Activated CD4-positive, alpha-beta memory T cell treated with anti-CD3 and anti-CD28 coated beads, Interleukin-2, amount 10 ng/mL, durations not matched to agents 7 days and 5 days (primary cell): ENCODE measurements around the gene TMEM231. TPM values are rescaled to one million over a fixed set of nuclear protein-coding genes. Genes with fewer than 3 reads are reported as not detected.
A peak's percentile ranks its signal among the peaks of the same experiment; 100 is the strongest.
"Not testable (repeated sequence)": the region's sequence is repeated elsewhere in the genome, so short reads cannot be mapped to it uniquely, and the experiment has no call there.

Experiments used
- CTCF ChIA-PET: fragments of 350-600 bp; sonication (Branson Sonifier 250); formaldehyde crosslinking; loops from one replicate; lab custom pipeline; 2021; ENCODE audit warnings: antibody characterized with exemption, inconsistent platforms; lab: Charles Lee
- POLR2A ChIA-PET: fragments of 350-600 bp; sonication (Branson Sonifier 250); formaldehyde crosslinking; loops from one replicate; lab custom pipeline; 2021; ENCODE audit warnings: antibody characterized with exemption; lab: Charles Lee
- DNase-seq: peaks from one replicate; pipeline ENCODE4 v3.0.0-alpha.2; 2020
- H3K27ac Mint-ChIP-seq: one replicate; pipeline ENCODE4 v1.8.0; 2021; ENCODE audit warnings: mild to moderate bottlenecking, mixed read lengths
- H3K27me3 Mint-ChIP-seq: one replicate; pipeline ENCODE4 v1.8.0; 2021; ENCODE audit warnings: mixed read lengths
- H3K36me3 Mint-ChIP-seq: one replicate; pipeline ENCODE4 v1.8.0; 2021; ENCODE audit warnings: low read depth, mixed read lengths
- H3K4me1 Mint-ChIP-seq: one replicate; pipeline ENCODE4 v1.8.0; 2021; ENCODE audit warnings: mixed read lengths
- H3K4me3 Mint-ChIP-seq: one replicate; pipeline ENCODE4 v1.8.0; 2021; ENCODE audit warnings: mild to moderate bottlenecking, mixed read lengths
- H3K9me3 Mint-ChIP-seq: one replicate; pipeline ENCODE4 v1.8.0; 2021; ENCODE audit warnings: mixed read lengths
- total RNA-seq, 2 experiments: library from RNA; stranded (reverse); gene quantifications; one replicate each; pipeline ENCODE4 v1.2.3, GENCODE V29; 2021

Gene TMEM231
- total RNA-seq, 2 experiments from 2014 or later, result 1.9 to 2.0 TPM

DNA sequence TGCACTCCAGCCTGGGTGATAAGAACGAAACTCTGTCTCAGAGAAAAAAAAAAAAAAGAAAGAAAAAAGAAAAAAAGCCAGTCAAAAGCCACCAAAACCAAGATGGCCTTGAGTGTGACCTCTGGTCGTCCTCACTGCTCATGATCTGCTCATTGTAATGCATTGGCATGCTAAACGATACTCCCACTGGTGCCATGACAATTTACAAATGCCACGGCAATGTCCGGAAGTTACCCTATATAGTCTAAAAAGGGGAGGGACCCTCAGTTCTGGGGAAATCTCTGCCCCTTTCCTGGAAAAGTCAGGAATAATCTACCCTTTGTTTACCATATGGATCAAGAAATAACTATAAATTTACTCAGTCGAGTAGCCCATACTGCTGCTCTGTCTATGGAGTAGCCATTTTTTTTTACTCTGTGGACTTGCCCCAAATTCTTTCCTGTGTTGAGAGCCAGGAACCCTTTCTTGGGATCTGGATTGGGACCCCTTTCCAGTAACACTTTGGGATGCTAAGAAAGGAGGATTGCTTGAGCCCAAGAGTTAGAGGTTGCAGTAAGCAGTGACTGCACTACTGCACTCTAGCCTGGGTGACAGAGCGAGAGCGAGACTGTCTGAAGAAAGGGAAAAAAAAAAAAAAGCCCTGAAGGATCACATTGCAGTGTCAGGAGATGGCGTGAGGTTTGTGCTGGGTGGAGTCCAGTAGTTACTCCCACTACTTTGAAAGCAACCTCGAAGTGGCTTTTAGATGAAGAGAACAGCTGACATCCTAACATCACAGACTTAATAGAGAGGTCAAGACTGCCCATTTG lies 3.7 kb upstream of the TMEM231 start:
- peaks cover 19% of the 10 kb centered on the region for H3K27me3 Mint-ChIP-seq
- no peak for DNase-seq
- CTCF ChIA-PET, result interaction anchor here (1.8 kb wide), 1 partner anchor 95 kb away, joined by 4 read pairs; the partner anchor contains the start of gene TMEM170A
- H3K36me3 Mint-ChIP-seq, result no peaks in the 10 kb centered on the region
- H3K4me1 Mint-ChIP-seq, result peaks cover 14% of the 10 kb centered on the region
- POLR2A ChIA-PET, result no interaction called here
- H3K9me3 Mint-ChIP-seq, result no peaks in the 10 kb centered on the region
- no peak overlapping the region for H3K27ac Mint-ChIP-seq
- H3K4me3 Mint-ChIP-seq, result no peak overlapping the region

DNA sequence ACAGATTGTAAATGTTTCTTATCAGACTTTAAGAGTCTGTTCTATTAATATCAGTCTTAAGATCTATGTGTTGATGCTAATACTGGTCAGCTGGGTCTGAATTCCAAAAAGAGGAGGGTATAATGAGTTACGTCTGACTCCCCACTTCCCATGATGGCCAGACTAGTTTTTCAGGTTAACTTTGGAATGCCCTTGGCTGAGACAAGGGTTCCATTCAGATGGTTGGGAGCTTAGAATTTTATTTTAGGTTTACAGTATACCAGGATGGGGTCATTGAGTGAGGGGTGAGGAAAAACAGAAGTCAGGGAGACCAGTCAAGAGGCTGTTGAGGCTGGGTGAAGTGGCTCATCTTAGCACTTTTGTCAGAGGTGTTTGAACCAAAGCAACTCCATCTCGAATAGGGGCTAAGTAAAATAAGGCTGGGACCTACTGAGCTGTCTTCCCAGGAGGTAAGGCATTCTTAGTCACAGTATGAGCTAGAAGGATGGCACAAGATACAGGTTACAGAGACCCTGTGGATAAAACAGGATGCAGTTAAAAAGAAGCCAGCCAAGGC lies 2.9 kb upstream of the TMEM231 start:
- DNase-seq, result no peak
- ChIA-PET CTCF (interaction anchor here (0.6 to 1.8 kb wide), 3 partner anchors 9 to 719 kb away, joined by 4 read pairs; partner anchors contain the start of gene TMEM170A), POLR2A (interaction anchor here (0.8 kb wide), 1 partner anchor 64 kb away, joined by 3 read pairs; the partner anchor contains the start of gene ADAT1)
- H3K4me1 Mint-ChIP-seq, result peaks cover 18% of the 10 kb centered on the region
- H3K36me3 Mint-ChIP-seq, result no peaks in the 10 kb centered on the region
- no peak overlapping the region for H3K4me3 Mint-ChIP-seq
- H3K9me3 Mint-ChIP-seq, result no peaks in the 10 kb centered on the region
- H3K27ac Mint-ChIP-seq, result no peak overlapping the region
- peaks cover 16% of the 10 kb centered on the region for H3K27me3 Mint-ChIP-seq

DNA sequence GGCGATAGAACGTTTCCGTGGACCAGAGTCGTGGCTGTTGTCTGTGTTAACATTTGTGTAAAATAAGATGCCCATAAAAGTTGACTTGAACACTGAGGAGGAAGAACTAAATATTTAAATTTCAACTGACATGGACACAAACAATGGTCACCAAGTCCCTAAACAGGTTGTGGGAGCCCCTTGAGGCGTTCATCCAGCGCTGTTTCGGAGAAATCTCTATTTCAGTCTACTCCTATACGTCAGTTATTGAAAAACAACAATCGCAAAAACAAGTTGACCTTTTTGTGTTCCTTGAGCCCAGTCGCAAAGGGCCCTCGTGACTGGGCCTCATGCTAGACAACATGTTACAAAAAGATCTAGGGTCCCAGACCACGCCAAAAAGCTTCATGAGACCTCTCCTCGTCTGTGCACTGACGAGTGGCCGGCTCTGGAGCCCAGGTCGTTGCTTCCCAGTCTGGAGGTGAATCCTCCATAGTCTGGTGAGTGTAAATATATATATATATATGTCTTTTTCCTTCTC lies 439 bp upstream of the TMEM231 start:
- POLR2A ChIA-PET, result interaction anchor here (1.1 to 2.9 kb wide), 5 partner anchors 9 to 124 kb away, joined by 3 to 30 read pairs (median 10); partner anchors contain the start of genes ADAT1, GABARAPL2, KARS1 and TERF2IP
- no peak for DNase-seq
- CTCF ChIA-PET, result interaction anchor here (0.6 to 1.5 kb wide), 8 partner anchors 11 to 207 kb away, joined by 3 to 16 read pairs (median 4); partner anchors contain the start of genes KARS1 and TERF2IP
- H3K4me3 Mint-ChIP-seq, result peak overlapping the region; percentile 86
- peaks cover 6% of the 10 kb centered on the region for H3K27me3 Mint-ChIP-seq
- no peaks in the 10 kb centered on the region for H3K9me3 Mint-ChIP-seq
- peak overlapping the region; percentile 71 for H3K27ac Mint-ChIP-seq
- peaks cover 23% of the 10 kb centered on the region for H3K4me1 Mint-ChIP-seq
- H3K36me3 Mint-ChIP-seq, result no peaks in the 10 kb centered on the region

DNA sequence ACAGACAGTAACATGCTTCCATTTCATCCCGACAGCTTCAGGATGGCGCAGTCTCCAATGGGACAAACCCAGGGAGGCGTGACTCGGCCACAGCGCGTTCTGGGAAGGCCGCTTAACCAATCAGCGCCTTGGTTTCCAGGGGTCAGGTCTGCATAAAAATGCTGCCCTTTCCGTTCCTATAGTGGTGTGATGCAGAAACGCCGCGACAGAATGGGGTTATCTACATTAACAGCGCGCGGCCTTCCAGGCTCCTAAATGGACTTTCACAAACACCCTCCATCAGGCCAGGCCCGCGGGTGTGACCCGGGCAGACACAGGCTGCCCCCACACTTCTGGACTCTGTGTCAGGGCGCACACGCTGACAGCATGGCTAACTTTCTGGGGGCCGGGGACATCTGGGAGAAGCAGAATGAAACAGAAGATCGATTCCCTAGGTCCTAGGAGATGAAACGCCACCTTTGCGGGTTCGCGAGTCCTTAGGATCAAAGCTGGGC lies 792 bp downstream of the TMEM231 start:
- Mint-ChIP-seq H3K9me3 (no peaks in the 10 kb centered on the region), H3K27me3 (peaks cover 5% of the 10 kb centered on the region), H3K4me1 (peaks cover 26% of the 10 kb centered on the region), H3K4me3 (peak overlapping the region; percentile 86), H3K27ac (no peak overlapping the region), H3K36me3 (no peaks in the 10 kb centered on the region)
- peak; percentile 27 for DNase-seq
- POLR2A ChIA-PET, result interaction anchor here (1.1 to 2.9 kb wide), 6 partner anchors 11 to 123 kb away, joined by 3 to 30 read pairs (median 8); partner anchors contain the start of genes ADAT1, GABARAPL2, KARS1 and TERF2IP
- CTCF ChIA-PET, result interaction anchor here (0.8 to 1.5 kb wide), 8 partner anchors 12 to 209 kb away, joined by 3 to 16 read pairs (median 4); partner anchors contain the start of genes KARS1 and TERF2IP

DNA sequence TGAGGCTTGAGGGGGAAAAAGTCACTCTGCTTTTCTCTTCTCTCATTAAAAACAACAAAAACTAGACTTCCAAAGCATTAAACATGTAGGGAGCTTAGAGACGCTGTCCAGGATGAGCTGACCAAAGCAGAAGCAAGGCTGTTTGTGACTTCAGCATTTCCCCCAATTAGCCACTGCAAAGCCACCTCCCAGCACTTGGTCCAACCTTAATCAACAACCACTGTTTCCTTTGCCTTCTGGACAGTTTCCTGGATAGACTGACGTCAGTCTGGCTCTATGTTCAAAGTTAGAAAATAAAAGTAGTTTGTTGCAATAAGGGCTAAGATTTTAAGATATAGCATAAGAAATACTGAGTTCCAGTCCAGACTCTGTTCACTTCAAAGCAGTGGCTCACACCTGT lies 3.1 kb downstream of the TMEM231 start:
- no peaks in the 10 kb centered on the region for H3K27me3 Mint-ChIP-seq
- H3K36me3 Mint-ChIP-seq, result no peaks in the 10 kb centered on the region
- H3K9me3 Mint-ChIP-seq, result no peaks in the 10 kb centered on the region
- CTCF ChIA-PET, result interaction anchor here (1.1 to 3.5 kb wide), 3 partner anchors 12 to 88 kb away, joined by 3 to 16 read pairs (median 7); partner anchors contain the start of gene GABARAPL2
- no peak for DNase-seq
- H3K4me3 Mint-ChIP-seq, result no peak overlapping the region
- H3K27ac Mint-ChIP-seq, result no peak overlapping the region
- POLR2A ChIA-PET, result interaction anchor here (1.6 kb wide), 1 partner anchor 89 kb away, joined by 4 read pairs; no protein-coding TSS in a partner anchor
- H3K4me1 Mint-ChIP-seq, result peaks cover 34% of the 10 kb centered on the region

DNA sequence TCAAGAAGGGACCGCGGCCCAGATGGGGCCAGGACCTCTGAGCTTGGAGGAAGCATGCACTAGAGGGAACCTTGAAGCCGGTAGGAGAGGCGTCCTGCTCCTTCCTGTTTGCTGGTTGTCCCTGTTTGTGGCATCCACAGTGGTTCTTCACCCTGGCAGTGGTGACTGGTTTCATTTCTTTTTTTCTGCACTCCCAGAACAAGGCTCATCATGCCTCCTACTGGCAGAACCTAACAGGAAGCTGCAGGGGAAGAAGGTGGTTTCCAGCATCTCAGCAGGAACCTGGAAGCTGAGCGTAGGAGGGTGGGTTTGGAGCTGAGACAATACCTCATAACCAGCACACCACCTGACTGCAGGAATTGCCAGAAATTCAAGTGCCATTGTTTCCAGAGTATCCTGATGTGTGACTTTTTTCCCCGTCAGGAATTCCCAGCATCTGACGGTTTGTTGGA lies 5.8 kb downstream of the TMEM231 start:
- ChIA-PET POLR2A (interaction anchor here (1.1 kb wide), 1 partner anchor 17 kb away, joined by 4 read pairs; no protein-coding TSS in a partner anchor), CTCF (interaction anchor here (0.8 to 3.5 kb wide), 13 partner anchors 9 to 350 kb away, joined by 3 to 16 read pairs (median 3); no protein-coding TSS in a partner anchor)
- no peak overlapping the region for H3K27ac Mint-ChIP-seq
- no peaks in the 10 kb centered on the region for H3K36me3 Mint-ChIP-seq
- DNase-seq, result peak; percentile 42
- no peak overlapping the region for H3K4me3 Mint-ChIP-seq
- peaks cover 24% of the 10 kb centered on the region for H3K4me1 Mint-ChIP-seq
- no peaks in the 10 kb centered on the region for H3K27me3 Mint-ChIP-seq
- H3K9me3 Mint-ChIP-seq, result no peaks in the 10 kb centered on the region

DNA sequence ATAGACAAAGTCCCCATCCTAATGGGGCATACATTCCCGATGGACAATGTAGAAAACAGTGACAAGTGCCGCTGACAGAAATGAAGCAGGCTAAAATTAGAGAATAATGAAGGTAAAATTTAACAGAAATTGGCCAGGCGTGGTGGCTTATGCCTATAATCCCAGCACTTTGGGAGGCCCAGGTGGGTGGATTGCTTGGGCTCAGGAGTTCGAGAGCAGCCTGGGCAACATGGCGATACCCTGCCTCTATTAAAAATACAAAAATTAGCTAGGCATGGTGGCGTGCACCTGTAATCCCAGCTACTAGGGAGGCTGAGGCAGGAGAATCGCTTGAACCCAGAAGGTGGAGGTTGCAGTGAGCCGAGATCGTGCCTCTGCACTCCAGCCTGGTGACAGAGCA lies 7.6 kb downstream of the TMEM231 start:
- H3K27me3 Mint-ChIP-seq, H3K27ac Mint-ChIP-seq, DNase-seq, POLR2A ChIA-PET, H3K9me3 Mint-ChIP-seq, H3K4me3 Mint-ChIP-seq, CTCF ChIA-PET, H3K36me3 Mint-ChIP-seq: not testable (repeated sequence)
- H3K4me1 Mint-ChIP-seq, result peaks cover 13% of the 10 kb centered on the region

DNA sequence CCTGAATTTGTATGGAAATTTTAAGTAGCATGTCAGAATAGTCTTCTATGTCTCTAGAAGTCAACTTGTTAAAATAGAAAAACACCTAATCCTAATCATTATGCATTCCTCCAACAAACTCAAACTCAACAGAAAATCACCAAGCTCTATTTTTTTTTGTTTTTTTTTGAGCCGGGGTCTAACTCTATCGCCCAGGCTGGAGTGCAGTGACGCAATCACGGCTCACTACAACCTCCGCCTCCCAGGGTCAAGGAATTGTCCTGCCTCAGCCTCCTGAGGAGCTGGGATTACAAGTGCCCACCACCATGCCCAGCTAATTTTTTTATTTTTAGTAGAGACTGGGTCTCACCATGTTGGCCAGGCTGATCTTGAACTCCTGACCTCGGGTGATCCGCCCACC lies 9.8 kb downstream of the TMEM231 start:
- ChIA-PET CTCF (no interaction called here), POLR2A (no interaction called here)
- Mint-ChIP-seq H3K9me3 (no peaks in the 10 kb centered on the region), H3K27ac (no peak overlapping the region), H3K27me3 (no peaks in the 10 kb centered on the region), H3K36me3 (no peaks in the 10 kb centered on the region), H3K4me3 (no peak overlapping the region), H3K4me1 (peaks cover 10% of the 10 kb centered on the region)
- DNase-seq, result no peak

DNA sequence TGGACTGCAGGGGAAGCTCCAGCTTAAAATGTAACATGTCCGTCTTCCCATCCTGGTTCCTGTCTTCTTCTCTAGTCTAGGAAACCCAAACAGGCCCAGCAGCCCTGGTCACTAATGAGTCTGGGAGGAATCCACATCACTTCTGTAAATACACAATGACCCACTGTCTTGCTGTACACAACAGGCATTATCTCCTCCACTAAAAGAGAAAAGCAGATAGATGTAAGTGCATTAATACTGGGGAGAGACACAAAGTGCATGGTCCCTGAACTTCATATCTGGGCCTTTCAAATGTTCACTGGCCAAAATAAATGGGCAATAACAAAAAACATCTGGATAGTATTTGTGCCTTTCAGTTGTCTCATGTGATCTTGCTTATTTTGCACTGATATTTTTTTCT lies 10.2 kb downstream of the TMEM231 start:
- peaks cover 10% of the 10 kb centered on the region for H3K4me1 Mint-ChIP-seq
- DNase-seq, H3K27ac Mint-ChIP-seq, H3K36me3 Mint-ChIP-seq, H3K27me3 Mint-ChIP-seq, POLR2A ChIA-PET, H3K9me3 Mint-ChIP-seq, H3K4me3 Mint-ChIP-seq, CTCF ChIA-PET: not testable (repeated sequence)

DNA sequence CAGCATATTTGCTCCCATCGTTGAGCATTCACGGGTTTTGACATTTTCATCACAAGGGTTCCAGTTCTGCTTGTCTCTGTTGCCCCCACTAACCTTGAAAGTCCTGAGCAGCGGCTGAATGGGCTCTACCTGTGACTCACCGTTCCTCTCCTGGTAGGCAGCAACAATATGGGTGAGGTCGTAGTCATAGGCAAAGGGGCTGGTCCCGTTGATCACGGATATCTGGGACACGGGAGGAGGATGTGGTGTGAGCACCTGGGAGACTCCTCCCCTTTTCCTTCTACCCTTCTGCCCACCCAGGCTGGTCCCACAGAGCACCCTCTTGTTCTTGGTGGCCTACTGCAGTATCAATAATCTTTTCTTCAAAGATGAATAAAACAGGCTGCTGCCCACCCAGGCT lies 13.6 kb downstream of the TMEM231 start:
- H3K27me3 Mint-ChIP-seq, DNase-seq, H3K4me1 Mint-ChIP-seq, H3K9me3 Mint-ChIP-seq, H3K4me3 Mint-ChIP-seq, H3K36me3 Mint-ChIP-seq, POLR2A ChIA-PET, CTCF ChIA-PET, H3K27ac Mint-ChIP-seq: not testable (repeated sequence)

DNA sequence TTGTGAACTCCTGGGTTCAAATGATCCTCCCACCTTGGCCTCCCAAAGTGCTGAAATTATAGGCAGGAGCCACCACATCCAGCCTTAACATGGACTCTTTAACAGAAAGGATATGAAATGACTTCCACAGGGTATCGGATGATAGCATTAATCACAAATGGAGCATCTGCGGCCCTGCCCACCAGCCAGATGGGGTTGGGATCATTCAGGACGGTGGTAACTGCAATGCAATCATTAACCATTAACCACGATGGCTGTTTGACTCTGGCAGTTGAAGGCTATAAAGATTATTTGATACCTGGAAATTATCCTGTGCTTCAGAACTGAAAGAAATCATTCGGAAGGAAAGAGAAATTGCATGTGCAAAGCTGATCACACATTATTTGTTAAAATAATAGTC lies 14.8 kb downstream of the TMEM231 start:
- CTCF ChIA-PET, result no interaction called here
- no peak overlapping the region for H3K27ac Mint-ChIP-seq
- POLR2A ChIA-PET, result no interaction called here

DNA sequence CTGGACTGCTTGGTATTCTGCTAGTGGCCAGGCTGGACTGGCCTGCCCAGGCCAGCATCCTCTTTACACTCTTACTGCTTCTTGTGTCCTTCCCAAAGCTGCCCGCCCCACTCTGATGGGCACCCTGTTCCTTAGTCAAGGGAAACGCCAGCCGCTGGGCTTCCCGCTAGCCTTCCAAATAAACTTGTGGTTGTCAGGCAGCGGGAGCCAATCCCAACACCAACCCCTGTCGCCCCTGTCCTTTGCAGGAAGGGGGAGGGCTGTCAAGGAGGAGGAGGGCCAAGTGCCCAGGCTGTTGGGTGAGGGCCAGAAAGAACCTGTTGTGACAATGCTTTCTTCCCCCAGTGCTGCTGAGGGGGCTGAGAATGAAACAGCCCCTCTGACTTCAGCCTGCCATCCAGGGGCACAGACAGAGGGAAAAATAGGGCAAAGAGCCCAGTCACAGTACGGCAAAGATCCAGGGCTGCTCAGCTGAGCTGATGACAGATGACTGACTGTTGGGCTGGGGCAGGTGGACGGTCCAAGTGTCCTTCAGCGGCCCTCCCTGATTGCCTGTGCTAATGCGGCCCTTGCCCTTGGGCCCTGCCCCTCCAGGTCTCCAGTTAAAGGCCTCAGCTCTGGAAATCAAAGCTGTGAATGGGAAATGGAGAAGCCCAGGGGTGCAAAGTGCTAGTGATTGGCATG lies 17.0 kb downstream of the TMEM231 start:
- H3K9me3 Mint-ChIP-seq, DNase-seq, H3K27ac Mint-ChIP-seq, CTCF ChIA-PET, H3K4me1 Mint-ChIP-seq, H3K4me3 Mint-ChIP-seq, H3K36me3 Mint-ChIP-seq, H3K27me3 Mint-ChIP-seq, POLR2A ChIA-PET: not testable (repeated sequence)

More for the DNA sequence above, 14.8 kb downstream of the TMEM231 start:
- H3K4me1 Mint-ChIP-seq, result peaks cover 4% of the 10 kb centered on the region
- H3K9me3 Mint-ChIP-seq, result no peaks in the 10 kb centered on the region
- no peak for DNase-seq
- no peak overlapping the region for H3K4me3 Mint-ChIP-seq
- no peaks in the 10 kb centered on the region for H3K36me3 Mint-ChIP-seq
- no peaks in the 10 kb centered on the region for H3K27me3 Mint-ChIP-seq
